PFSK-1 (cell line): ENCODE data around the gene WDR36.

Experiments used
- FOXP2 ChIP-seq: optimal IDR thresholded peaks from 2 replicates; pipeline ENCODE3; 2011; ENCODE audit warnings: borderline replicate concordance, control low read depth, inconsistent platforms; ENCODE audit not compliant: insufficient read depth; ENCODE audit errors: extremely low read length, extremely low read depth
- SIN3A ChIP-seq: IDR thresholded peaks from 2 replicates; pipeline ENCODE4 v1.6.1; 2012; ENCODE audit warnings: mild to moderate bottlenecking, low read length, moderate library complexity, borderline replicate concordance; ENCODE audit not compliant: insufficient read depth

- TF ChIP-seq FOXP2 (no peak), SIN3A (no peak)
Measured at GRCh38 chr5:111099058-111099778, 7.1 kb downstream of the WDR36 start.
